Loucy (cell line): Measurements from ENCODE around the gene SIPA1L2.
A peak's percentile ranks its signal among the peaks of the same experiment; 100 is the strongest.

Source experiments
- H2AFZ ChIP-seq: fragments of 200-600 bp; sonication (generic); 2 replicates; pipeline ENCODE4 v1.6.0; 2016; ENCODE audit warnings: antibody characterized with exemption, mild to moderate bottlenecking, low read length, moderate library complexity
- H3F3A ChIP-seq: fragments of 200-600 bp; 2 replicates; pipeline ENCODE4 v1.6.0; 2016; ENCODE audit warnings: antibody characterized with exemption, low read depth, mild to moderate bottlenecking
- H3K27me3 ChIP-seq: fragments of 200-600 bp; sonication (generic); 2 replicates; pipeline ENCODE4 v1.6.1; 2014; ENCODE audit warnings: low read length, mild to moderate bottlenecking; ENCODE audit not compliant: insufficient read depth, poor library complexity, severe bottlenecking
- H3K36me3 ChIP-seq: fragments of 200-600 bp; sonication (generic); 2 replicates; pipeline ENCODE4 v1.6.1; 2016; ENCODE audit warnings: low read length; ENCODE audit not compliant: insufficient read depth
- H3K4me1 ChIP-seq: fragments of 200-600 bp; sonication (generic); 2 replicates; pipeline ENCODE4 v1.5.1; 2014; ENCODE audit warnings: low read length, mild to moderate bottlenecking; ENCODE audit not compliant: insufficient read depth, poor library complexity, severe bottlenecking
- H3K4me2 ChIP-seq: fragments of 200-600 bp; sonication (generic); 2 replicates; pipeline ENCODE4 v1.6.0; 2014; ENCODE audit warnings: antibody characterized with exemption, low read length, low read depth, mild to moderate bottlenecking; ENCODE audit not compliant: poor library complexity, severe bottlenecking
- H3K4me3 ChIP-seq: fragments of 200-600 bp; sonication (generic); 2 replicates; pipeline ENCODE4 v1.5.1; 2014; ENCODE audit warnings: low read length, mild to moderate bottlenecking, mixed read lengths; ENCODE audit not compliant: poor library complexity, severe bottlenecking
- H3K79me2 ChIP-seq: fragments of 200-600 bp; sonication (generic); 2 replicates; pipeline ENCODE4 v1.6.1; 2014; ENCODE audit warnings: low read length; ENCODE audit not compliant: insufficient read depth
- H3K9ac ChIP-seq: fragments of 200-600 bp; sonication (generic); 2 replicates; pipeline ENCODE4 v1.6.0; 2014; ENCODE audit warnings: mild to moderate bottlenecking, low read depth, low read length, moderate library complexity; ENCODE audit not compliant: poor library complexity, severe bottlenecking
- H3K9me2 ChIP-seq: fragments of 200-600 bp; sonication (generic); replicated peaks from 2 replicates; pipeline ENCODE4 v1.6.1; 2016; ENCODE audit warnings: low read depth, low read length, mixed read lengths
- H3K9me3 ChIP-seq: fragments of 200-600 bp; sonication (generic); 2 replicates; pipeline ENCODE4 v1.6.1; 2014; ENCODE audit warnings: mild to moderate bottlenecking, antibody characterized with exemption, low read length, low read depth; ENCODE audit not compliant: insufficient read depth
- H4K20me1 ChIP-seq: fragments of 200-600 bp; sonication (generic); 2 replicates; pipeline ENCODE4 v1.6.0; 2014; ENCODE audit warnings: antibody characterized with exemption, low read length, mild to moderate bottlenecking; ENCODE audit not compliant: insufficient read depth, poor library complexity, severe bottlenecking
- CTCF ChIP-seq: fragments of 200-600 bp; sonication (generic); conservative IDR thresholded peaks from 2 replicates; pipeline ENCODE4 v1.5.1; 2014; ENCODE audit warnings: mild to moderate bottlenecking, antibody characterized with exemption, low read length
- EZH2phosphoT487 ChIP-seq: fragments of 200-600 bp; IDR thresholded peaks from 2 replicates; pipeline ENCODE4 v1.6.1; 2018; ENCODE audit warnings: antibody characterized with exemption, mild to moderate bottlenecking, moderate library complexity, borderline replicate concordance

Gene SIPA1L2

GRCh38 chr1:232598133-232598532 lies 31.8 kb downstream of the SIPA1L2 start:
- TF ChIP-seq CTCF (no peak), EZH2phosphoT487 (no peak)
- Histone ChIP-seq H3K4me3 (no peak overlapping the region), H3K4me1 (peaks cover 56% of the 10 kb centered on the region), H3K9ac (peak overlapping the region; percentile 60), H4K20me1 (no peaks in the 10 kb centered on the region), H3K9me2 (no peaks in the 10 kb centered on the region), H3K36me3 (no peaks in the 10 kb centered on the region), H3K4me2 (no peak overlapping the region), H3K27me3 (no peaks in the 10 kb centered on the region), H3F3A (no peaks in the 10 kb centered on the region; the same call in 1 of the 2 replicates), H3K79me2 (peaks cover 76% of the 10 kb centered on the region), H2AFZ (no peak overlapping the region), H3K9me3 (no peaks in the 10 kb centered on the region)

GRCh38 chr1:232597721-232598120 lies 32.2 kb downstream of the SIPA1L2 start:
- Histone ChIP-seq H3K36me3 (no peaks in the 10 kb centered on the region), H3K4me1 (peaks cover 57% of the 10 kb centered on the region), H3K27me3 (no peaks in the 10 kb centered on the region), H3K4me3 (no peak overlapping the region), H3K9ac (peak overlapping the region; percentile 60), H3K9me3 (no peaks in the 10 kb centered on the region), H3K9me2 (no peaks in the 10 kb centered on the region), H3K4me2 (no peak overlapping the region), H3F3A (no peaks in the 10 kb centered on the region; the same call in 1 of the 2 replicates), H4K20me1 (no peaks in the 10 kb centered on the region), H3K79me2 (peaks cover 79% of the 10 kb centered on the region), H2AFZ (no peak overlapping the region)
- TF ChIP-seq CTCF (no peak), EZH2phosphoT487 (no peak)

- Histone ChIP-seq H3K9me2 (no peaks in the 10 kb centered on the region), H3K36me3 (no peaks in the 10 kb centered on the region), H4K20me1 (no peaks in the 10 kb centered on the region), H3K27me3 (no peaks in the 10 kb centered on the region), H3K4me3 (no peak overlapping the region), H3K79me2 (peaks cover 86% of the 10 kb centered on the region), H3K9ac (peak overlapping the region; percentile 3), H2AFZ (no peak overlapping the region), H3K4me1 (peaks cover 63% of the 10 kb centered on the region), H3K9me3 (no peaks in the 10 kb centered on the region), H3F3A (no peaks in the 10 kb centered on the region; the same call in 1 of the 2 replicates), H3K4me2 (peak overlapping the region; percentile 11)
- no peak for TF ChIP-seq CTCF
- TF ChIP-seq EZH2phosphoT487: no peak
Observed at GRCh38 chr1:232596666-232597303, 33.1 kb downstream of the SIPA1L2 start.
